ENCODE data around the gene PTPRN2.

Gene PTPRN2

DNA sequence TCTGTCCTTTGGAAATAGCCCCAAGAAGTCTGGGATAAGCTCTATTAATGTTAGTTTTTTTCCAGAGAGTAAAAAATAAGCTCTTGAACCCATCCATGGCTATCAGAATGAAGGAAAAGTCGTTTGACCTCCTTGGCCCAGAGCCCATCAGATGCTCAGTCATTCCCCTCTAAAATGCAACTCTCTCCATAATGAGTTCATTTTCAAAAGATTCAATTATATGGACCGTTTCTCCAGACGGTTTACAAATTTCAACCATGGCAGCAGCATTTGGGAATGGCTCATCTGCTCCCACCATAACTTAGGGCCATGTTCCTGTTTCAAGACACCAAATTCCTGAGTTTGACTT is 220.0 kb downstream of the PTPRN2 start:
- H3K27me3 ChIP-seq (ENCODE audit: control insufficient read depth in 2 of 2, insufficient read depth in 2 of 2, low read length in 2 of 2): no peaks in the 10 kb centered on the region
- H3K4me3 ChIP-seq (ENCODE audit: low read length in 2 of 2): no peak overlapping the region
- no peaks in the 10 kb centered on the region for H3K4me1 ChIP-seq (ENCODE audit: control insufficient read depth in 2 of 2, insufficient read depth in 2 of 2, low read length in 2 of 2)
- no peak overlapping the region for H3K9ac ChIP-seq (ENCODE audit: low read depth in 1 of 2, low read length in 2 of 2)
- H3K27ac ChIP-seq (ENCODE audit: low read depth in 2 of 2, low read length in 2 of 2): no peak overlapping the region
- H3K9me3 ChIP-seq (ENCODE audit: control insufficient read depth in 2 of 2, low read length in 2 of 2): no peaks in the 10 kb centered on the region
- H3K36me3 ChIP-seq (ENCODE audit: control insufficient read depth in 2 of 2, insufficient read depth in 2 of 2, low read length in 2 of 2): no peaks in the 10 kb centered on the region

DNA sequence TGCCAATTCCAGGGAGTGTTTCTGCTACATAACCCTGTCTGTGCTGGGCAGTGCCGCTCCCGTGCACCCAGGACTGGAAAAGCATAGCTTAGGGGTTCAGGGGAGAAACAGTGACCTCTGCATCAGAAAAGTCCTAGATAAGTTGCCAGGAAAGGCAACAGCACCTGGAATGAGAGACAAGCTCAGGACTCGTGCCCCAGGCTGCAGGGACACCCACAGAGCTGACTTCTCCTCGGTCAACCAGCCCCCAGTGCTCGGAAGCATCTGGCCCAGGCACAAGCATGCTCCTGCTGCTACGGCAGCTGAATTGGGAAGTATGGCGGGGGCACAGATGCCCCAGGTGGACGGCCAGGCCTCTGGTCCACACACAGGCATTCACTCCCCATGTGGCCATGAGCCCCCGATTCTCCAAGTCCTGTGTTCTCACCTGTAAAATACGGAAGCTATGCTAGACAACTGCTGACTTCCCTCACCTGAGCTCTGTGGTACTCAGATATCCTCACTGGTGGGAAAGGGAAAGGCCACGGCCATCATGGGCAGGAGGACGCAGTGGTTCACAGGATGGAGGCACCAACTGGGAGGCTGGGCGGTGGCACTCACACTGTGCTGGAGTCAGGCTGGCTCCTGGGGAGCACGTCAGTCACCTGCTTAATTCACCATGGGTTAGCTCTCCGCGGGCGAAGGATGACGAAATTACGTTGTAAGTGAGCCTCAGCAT is 220.5 kb downstream of the PTPRN2 start:
- H3K4me1 ChIP-seq (ENCODE audit: control insufficient read depth in 2 of 2, insufficient read depth in 2 of 2, low read length in 2 of 2): no peaks in the 10 kb centered on the region
- H3K27ac ChIP-seq (ENCODE audit: low read depth in 2 of 2, low read length in 2 of 2): no peak overlapping the region
- H3K36me3 ChIP-seq (ENCODE audit: control insufficient read depth in 2 of 2, insufficient read depth in 2 of 2, low read length in 2 of 2): no peaks in the 10 kb centered on the region
- no peaks in the 10 kb centered on the region for H3K9me3 ChIP-seq (ENCODE audit: control insufficient read depth in 2 of 2, low read length in 2 of 2)
- H3K9ac ChIP-seq (ENCODE audit: low read depth in 1 of 2, low read length in 2 of 2): no peak overlapping the region
- no peak overlapping the region for H3K4me3 ChIP-seq (ENCODE audit: low read length in 2 of 2)
- no peaks in the 10 kb centered on the region for H3K27me3 ChIP-seq (ENCODE audit: control insufficient read depth in 2 of 2, insufficient read depth in 2 of 2, low read length in 2 of 2)

DNA sequence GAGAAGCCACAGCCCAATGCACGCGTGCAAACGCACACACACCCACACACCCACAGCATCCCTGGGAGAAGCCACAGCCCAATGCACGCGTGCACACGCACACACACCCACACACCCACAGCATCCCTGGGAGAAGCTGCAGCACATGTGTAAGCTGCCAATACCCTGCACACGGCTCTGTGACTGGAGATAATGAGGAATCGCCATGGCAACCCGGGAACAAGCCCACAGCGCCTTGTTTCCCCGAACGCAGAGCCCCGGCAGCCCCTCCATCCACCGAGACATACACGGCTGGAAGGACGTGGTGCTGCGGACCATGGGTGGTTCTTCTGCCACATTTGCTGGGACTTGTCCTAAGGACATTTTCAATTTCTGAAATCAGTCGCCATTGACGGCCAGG is 221.3 kb downstream of the PTPRN2 start:
- Histone ChIP-seq H3K4me1 (ENCODE audit: control insufficient read depth in 2 of 2, insufficient read depth in 2 of 2, low read length in 2 of 2) (no peaks in the 10 kb centered on the region), H3K4me3 (ENCODE audit: low read length in 2 of 2) (no peak overlapping the region), H3K27me3 (ENCODE audit: control insufficient read depth in 2 of 2, insufficient read depth in 2 of 2, low read length in 2 of 2) (no peaks in the 10 kb centered on the region), H3K36me3 (ENCODE audit: control insufficient read depth in 2 of 2, insufficient read depth in 2 of 2, low read length in 2 of 2) (no peaks in the 10 kb centered on the region), H3K9me3 (ENCODE audit: control insufficient read depth in 2 of 2, low read length in 2 of 2) (no peaks in the 10 kb centered on the region), H3K27ac (ENCODE audit: low read depth in 2 of 2, low read length in 2 of 2) (no peak overlapping the region), H3K9ac (ENCODE audit: low read depth in 1 of 2, low read length in 2 of 2) (no peak overlapping the region)

DNA sequence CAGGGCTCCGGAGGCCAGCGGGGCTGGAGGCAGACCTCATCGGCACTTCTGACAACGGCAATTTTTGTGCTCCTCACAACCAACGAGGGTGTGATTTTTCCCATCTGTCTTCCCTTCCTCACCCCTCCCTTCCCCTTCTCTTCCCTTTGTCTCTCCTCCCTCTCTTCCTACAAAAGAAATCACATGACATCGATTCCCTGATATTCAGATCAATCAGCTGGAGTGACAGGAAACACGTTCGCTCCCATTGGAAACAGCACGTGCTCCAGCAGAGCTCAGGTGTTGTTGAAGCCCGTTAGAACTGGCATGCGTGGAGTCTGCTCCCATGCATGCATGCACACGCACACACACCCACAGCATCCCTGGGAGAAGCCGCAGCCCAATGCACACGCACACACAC is 222.4 kb downstream of the PTPRN2 start:
- no peak overlapping the region for H3K4me3 ChIP-seq (ENCODE audit: low read length in 2 of 2)
- H3K27me3 ChIP-seq (ENCODE audit: control insufficient read depth in 2 of 2, insufficient read depth in 2 of 2, low read length in 2 of 2): no peaks in the 10 kb centered on the region
- H3K9ac ChIP-seq (ENCODE audit: low read depth in 1 of 2, low read length in 2 of 2): no peak overlapping the region
- H3K36me3 ChIP-seq (ENCODE audit: control insufficient read depth in 2 of 2, insufficient read depth in 2 of 2, low read length in 2 of 2): no peaks in the 10 kb centered on the region
- no peaks in the 10 kb centered on the region for H3K9me3 ChIP-seq (ENCODE audit: control insufficient read depth in 2 of 2, low read length in 2 of 2)
- H3K27ac ChIP-seq (ENCODE audit: low read depth in 2 of 2, low read length in 2 of 2): no peak overlapping the region
- no peaks in the 10 kb centered on the region for H3K4me1 ChIP-seq (ENCODE audit: control insufficient read depth in 2 of 2, insufficient read depth in 2 of 2, low read length in 2 of 2)

DNA sequence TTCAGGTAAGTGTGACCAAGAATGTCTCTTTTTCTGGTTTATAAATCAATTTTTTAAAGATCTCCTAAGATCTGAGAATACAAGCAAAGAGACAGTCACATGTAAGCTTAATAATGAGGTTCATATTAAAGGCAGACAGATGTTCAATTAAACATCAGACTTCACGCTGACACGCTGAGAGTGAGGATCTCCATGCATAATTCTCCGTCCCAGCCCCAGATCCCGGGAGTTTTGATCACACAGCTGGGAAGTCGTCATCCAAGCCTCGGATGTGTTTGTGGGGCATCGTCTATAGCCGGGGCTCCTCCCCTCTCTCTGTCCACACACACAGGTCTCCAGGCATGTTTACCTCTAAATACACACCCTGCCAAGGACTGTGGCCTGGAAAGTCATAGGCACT is 223.2 kb downstream of the PTPRN2 start:
- Histone ChIP-seq H3K9me3 (ENCODE audit: control insufficient read depth in 2 of 2, low read length in 2 of 2) (no peaks in the 10 kb centered on the region), H3K27me3 (ENCODE audit: control insufficient read depth in 2 of 2, insufficient read depth in 2 of 2, low read length in 2 of 2) (no peaks in the 10 kb centered on the region), H3K4me1 (ENCODE audit: control insufficient read depth in 2 of 2, insufficient read depth in 2 of 2, low read length in 2 of 2) (no peaks in the 10 kb centered on the region), H3K9ac (ENCODE audit: low read depth in 1 of 2, low read length in 2 of 2) (no peak overlapping the region), H3K4me3 (ENCODE audit: low read length in 2 of 2) (no peak overlapping the region), H3K27ac (ENCODE audit: low read depth in 2 of 2, low read length in 2 of 2) (no peak overlapping the region), H3K36me3 (ENCODE audit: control insufficient read depth in 2 of 2, insufficient read depth in 2 of 2, low read length in 2 of 2) (no peaks in the 10 kb centered on the region)

DNA sequence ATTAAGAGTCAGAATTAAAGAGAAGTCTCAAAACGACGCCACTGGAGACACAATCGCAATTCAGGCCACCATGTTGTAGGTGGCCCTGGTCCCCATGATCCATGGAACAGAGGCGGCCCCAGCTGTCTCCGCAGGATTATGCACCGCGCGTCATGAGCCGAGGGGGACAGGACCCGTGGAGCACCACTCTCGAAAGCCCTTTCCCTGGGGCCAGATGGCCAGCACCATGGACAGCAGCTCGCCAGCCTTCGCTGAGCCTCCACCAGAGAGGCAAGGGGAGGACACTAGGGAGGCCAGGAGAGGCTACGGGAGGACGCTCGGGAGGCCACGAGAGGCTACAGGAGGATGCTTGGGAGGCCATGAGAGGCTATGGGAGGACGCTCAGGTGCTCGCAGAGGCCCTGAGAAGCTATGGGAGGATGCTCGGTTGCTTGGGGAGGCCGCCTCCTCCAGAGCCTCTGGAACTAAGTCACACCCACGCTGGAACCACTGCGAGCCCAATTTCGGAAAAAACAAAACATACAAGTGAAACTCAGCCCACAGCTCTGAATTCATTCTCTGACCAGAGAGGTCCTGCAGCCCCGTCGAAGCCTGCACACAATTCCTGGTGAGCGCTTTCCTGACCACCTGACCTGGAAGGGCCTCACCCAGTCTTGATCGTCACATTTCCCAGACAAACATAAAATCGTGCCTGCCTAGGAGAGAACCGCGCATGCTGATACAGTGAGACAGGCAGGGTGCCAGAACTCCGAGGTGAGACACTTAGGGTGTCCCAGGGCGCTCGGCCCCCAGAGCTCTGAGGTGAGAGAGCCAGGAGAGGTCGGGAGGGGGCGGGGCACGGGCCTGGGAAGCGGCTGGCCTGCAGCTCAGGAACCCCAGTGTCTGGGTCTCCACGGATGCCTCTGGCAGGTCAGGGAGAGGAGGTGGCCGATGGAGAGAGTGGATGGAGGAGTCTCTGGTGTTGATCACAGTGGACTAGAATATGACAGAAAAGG is 224.4 kb downstream of the PTPRN2 start:
- no peak overlapping the region for H3K9ac ChIP-seq (ENCODE audit: low read depth in 1 of 2, low read length in 2 of 2)
- no peak overlapping the region for H3K27ac ChIP-seq (ENCODE audit: low read depth in 2 of 2, low read length in 2 of 2)
- no peak overlapping the region for H3K4me3 ChIP-seq (ENCODE audit: low read length in 2 of 2)
- no peaks in the 10 kb centered on the region for H3K9me3 ChIP-seq (ENCODE audit: control insufficient read depth in 2 of 2, low read length in 2 of 2)
- no peaks in the 10 kb centered on the region for H3K36me3 ChIP-seq (ENCODE audit: control insufficient read depth in 2 of 2, insufficient read depth in 2 of 2, low read length in 2 of 2)
- no peaks in the 10 kb centered on the region for H3K4me1 ChIP-seq (ENCODE audit: control insufficient read depth in 2 of 2, insufficient read depth in 2 of 2, low read length in 2 of 2)
- no peaks in the 10 kb centered on the region for H3K27me3 ChIP-seq (ENCODE audit: control insufficient read depth in 2 of 2, insufficient read depth in 2 of 2, low read length in 2 of 2)

DNA sequence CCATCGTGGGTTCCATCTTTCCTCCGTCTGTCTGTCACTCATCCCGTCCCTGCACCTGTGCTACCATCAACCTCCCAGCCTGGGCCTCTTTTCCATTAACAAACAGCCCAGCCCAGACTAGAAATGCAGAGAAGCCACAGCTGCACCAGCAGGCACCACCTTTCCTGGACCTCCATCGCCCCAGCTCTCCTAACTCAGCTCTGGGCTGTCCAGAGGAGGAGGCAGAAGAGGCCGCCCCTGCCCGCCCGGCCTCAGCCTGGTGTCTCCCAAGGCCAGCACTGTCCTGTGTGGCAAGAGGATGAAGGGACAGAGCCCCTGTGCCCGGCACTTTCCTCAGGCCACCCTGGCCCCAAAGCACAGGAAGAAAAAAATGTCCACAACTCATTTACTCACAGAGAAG is 225.6 kb downstream of the PTPRN2 start:
- Histone ChIP-seq H3K9ac (ENCODE audit: low read depth in 1 of 2, low read length in 2 of 2) (no peak overlapping the region), H3K4me3 (ENCODE audit: low read length in 2 of 2) (no peak overlapping the region), H3K27ac (ENCODE audit: low read depth in 2 of 2, low read length in 2 of 2) (no peak overlapping the region), H3K27me3 (ENCODE audit: control insufficient read depth in 2 of 2, insufficient read depth in 2 of 2, low read length in 2 of 2) (no peaks in the 10 kb centered on the region), H3K36me3 (ENCODE audit: control insufficient read depth in 2 of 2, insufficient read depth in 2 of 2, low read length in 2 of 2) (no peaks in the 10 kb centered on the region), H3K4me1 (ENCODE audit: control insufficient read depth in 2 of 2, insufficient read depth in 2 of 2, low read length in 2 of 2) (no peaks in the 10 kb centered on the region), H3K9me3 (ENCODE audit: control insufficient read depth in 2 of 2, low read length in 2 of 2) (no peaks in the 10 kb centered on the region)

DNA sequence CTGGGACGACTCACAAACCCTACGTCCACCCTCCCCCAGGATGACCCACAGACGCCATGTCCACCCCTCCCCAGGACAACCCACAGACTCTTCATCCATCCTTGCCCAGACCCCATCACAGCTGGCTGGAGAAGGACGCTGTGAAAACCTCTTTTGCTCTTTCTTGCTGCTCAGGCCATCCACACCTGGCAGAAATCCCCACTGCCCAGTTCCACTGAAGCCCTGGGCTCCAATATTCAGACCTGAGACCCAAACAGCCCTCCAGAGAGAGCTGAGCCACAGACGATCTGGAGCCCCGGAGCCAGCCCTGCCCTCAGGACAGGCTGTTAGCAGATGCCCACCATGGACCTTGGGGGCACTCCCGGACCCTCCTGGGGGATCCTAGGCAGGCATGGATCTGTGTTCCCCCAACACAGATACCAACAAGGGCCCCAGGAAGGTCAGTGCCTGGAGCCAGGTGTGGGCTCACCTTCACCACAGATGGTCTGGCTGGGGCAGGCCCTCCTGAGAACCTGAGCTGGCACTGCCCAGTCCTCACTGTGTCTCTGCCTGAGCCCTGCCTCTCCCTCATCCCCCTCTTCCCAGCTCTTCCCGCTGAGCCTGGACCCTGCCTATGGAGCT is 226.2 kb downstream of the PTPRN2 start:
- Histone ChIP-seq H3K4me1 (ENCODE audit: control insufficient read depth in 2 of 2, insufficient read depth in 2 of 2, low read length in 2 of 2) (no peaks in the 10 kb centered on the region), H3K4me3 (ENCODE audit: low read length in 2 of 2) (no peak overlapping the region), H3K9me3 (ENCODE audit: control insufficient read depth in 2 of 2, low read length in 2 of 2) (no peaks in the 10 kb centered on the region), H3K27ac (ENCODE audit: low read depth in 2 of 2, low read length in 2 of 2) (no peak overlapping the region), H3K27me3 (ENCODE audit: control insufficient read depth in 2 of 2, insufficient read depth in 2 of 2, low read length in 2 of 2) (no peaks in the 10 kb centered on the region), H3K9ac (ENCODE audit: low read depth in 1 of 2, low read length in 2 of 2) (no peak overlapping the region), H3K36me3 (ENCODE audit: control insufficient read depth in 2 of 2, insufficient read depth in 2 of 2, low read length in 2 of 2) (no peaks in the 10 kb centered on the region)

DNA sequence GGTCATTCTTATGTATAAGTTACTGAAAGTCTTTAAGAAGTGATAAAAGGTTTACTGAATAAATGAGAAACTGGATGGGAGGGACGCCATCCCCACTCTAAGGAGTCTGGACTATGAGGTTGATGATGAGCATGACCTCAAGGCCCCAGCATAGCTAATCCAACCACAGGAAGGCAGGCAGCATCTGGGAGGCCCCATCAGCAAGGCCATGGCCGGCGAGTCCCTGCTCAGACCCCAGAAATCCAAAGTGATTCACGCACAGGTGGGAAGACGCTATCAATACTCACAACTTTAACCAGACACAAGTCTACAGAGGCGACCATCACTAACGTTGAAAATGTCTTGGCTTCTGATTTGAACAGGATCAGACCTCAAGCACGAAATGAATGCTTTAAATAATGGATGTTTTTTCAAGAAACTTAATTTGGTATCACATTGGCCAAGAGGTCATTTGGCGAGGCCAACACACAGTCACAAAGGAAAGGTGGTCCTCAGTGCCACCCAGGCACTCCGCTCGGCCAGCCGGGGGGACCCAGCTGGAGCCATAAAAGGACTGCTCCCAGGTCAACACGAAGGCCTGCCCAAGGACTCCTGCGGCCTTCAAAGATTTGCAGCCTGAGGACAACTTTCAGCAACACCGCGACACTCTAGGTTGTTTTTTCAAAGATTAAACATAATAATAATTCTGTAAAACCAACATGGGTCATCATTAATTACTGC is 228.5 kb downstream of the PTPRN2 start:
- Histone ChIP-seq H3K9me3 (ENCODE audit: control insufficient read depth in 2 of 2, low read length in 2 of 2) (peaks cover 0 to 4% of the 10 kb centered on the region in 2 donors), H3K27me3 (ENCODE audit: control insufficient read depth in 2 of 2, insufficient read depth in 2 of 2, low read length in 2 of 2) (no peaks in the 10 kb centered on the region), H3K4me1 (ENCODE audit: control insufficient read depth in 2 of 2, insufficient read depth in 2 of 2, low read length in 2 of 2) (no peaks in the 10 kb centered on the region), H3K27ac (ENCODE audit: low read depth in 2 of 2, low read length in 2 of 2) (no peak overlapping the region), H3K36me3 (ENCODE audit: control insufficient read depth in 2 of 2, insufficient read depth in 2 of 2, low read length in 2 of 2) (no peaks in the 10 kb centered on the region), H3K4me3 (ENCODE audit: low read length in 2 of 2) (no peak overlapping the region), H3K9ac (ENCODE audit: low read depth in 1 of 2, low read length in 2 of 2) (no peak overlapping the region)
